HEK293 (cell line): ENCODE results near the gene FOXG1.

Experiments
- WT1 ChIP-seq: fragments of 450-650 bp; formaldehyde crosslinking; IDR thresholded peaks from 2 replicates; pipeline ENCODE4 v1.5.1; 2016; ENCODE audit warnings: missing biosample characterization, missing genetic modification characterization
- ZNF302 ChIP-seq: fragments of 450-650 bp; formaldehyde crosslinking; IDR thresholded peaks from 2 replicates; pipeline ENCODE4 v1.5.1; 2016; ENCODE audit warnings: missing biosample characterization, missing genetic modification characterization, low read depth
- TF ChIP-seq, protein P1 (sequence below): fragments of 450-650 bp; formaldehyde crosslinking; IDR thresholded peaks from 2 replicates; pipeline ENCODE4 v1.5.1; 2016; ENCODE audit warnings: missing biosample characterization, missing genetic modification characterization

DNA sequence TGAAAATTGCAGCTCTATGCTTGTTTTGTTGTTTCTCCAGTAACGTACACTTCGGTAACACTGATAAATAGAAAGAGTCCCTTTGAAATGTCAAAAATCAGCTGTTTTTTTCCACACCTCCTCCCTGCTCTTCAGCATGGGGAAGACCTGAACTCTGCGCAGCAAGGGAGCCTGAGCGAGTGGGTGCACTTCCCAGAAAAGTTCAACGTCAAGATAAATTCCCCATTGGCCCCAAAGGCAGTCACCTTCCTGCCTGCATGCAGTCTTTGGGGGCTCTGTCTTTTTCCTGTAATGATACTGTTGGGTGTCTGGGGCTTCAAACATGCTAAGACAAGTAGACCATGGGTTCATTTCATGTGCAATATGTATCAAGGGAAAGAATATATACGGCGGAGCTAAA is 8.8 kb upstream of the FOXG1 start:
- TF ChIP-seq, protein P1, sequence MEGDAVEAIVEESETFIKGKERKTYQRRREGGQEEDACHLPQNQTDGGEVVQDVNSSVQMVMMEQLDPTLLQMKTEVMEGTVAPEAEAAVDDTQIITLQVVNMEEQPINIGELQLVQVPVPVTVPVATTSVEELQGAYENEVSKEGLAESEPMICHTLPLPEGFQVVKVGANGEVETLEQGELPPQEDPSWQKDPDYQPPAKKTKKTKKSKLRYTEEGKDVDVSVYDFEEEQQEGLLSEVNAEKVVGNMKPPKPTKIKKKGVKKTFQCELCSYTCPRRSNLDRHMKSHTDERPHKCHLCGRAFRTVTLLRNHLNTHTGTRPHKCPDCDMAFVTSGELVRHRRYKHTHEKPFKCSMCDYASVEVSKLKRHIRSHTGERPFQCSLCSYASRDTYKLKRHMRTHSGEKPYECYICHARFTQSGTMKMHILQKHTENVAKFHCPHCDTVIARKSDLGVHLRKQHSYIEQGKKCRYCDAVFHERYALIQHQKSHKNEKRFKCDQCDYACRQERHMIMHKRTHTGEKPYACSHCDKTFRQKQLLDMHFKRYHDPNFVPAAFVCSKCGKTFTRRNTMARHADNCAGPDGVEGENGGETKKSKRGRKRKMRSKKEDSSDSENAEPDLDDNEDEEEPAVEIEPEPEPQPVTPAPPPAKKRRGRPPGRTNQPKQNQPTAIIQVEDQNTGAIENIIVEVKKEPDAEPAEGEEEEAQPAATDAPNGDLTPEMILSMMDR = no peak
- TF ChIP-seq WT1 (tag by site-specific recombination) (no peak), ZNF302 (tag by site-specific recombination) (no peak)
